ENCODE measurements around the gene FREM1.

Gene FREM1

GRCh38 chr9:14752871-14753270 is 157.4 kb downstream of the FREM1 start:
- DNase-seq: no peak

GRCh38 chr9:14752271-14752670 is 158.0 kb downstream of the FREM1 start:
- no peak for DNase-seq

GRCh38 chr9:14750821-14751220 is 159.4 kb downstream of the FREM1 start:
- DNase-seq: no peak

GRCh38 chr9:14749741-14750211 is 160.5 kb downstream of the FREM1 start:
- no peak for DNase-seq

- DNase-seq: no peak
These were observed 161.9 kb downstream of the FREM1 start for GRCh38 chr9:14748373-14748772.

- no peak for DNase-seq
These were observed 163.1 kb downstream of the FREM1 start for GRCh38 chr9:14747111-14747510.

GRCh38 chr9:14746626-14747025 is 163.6 kb downstream of the FREM1 start:
- DNase-seq: no peak

GRCh38 chr9:14744768-14745167 is 165.5 kb downstream of the FREM1 start:
- no peak for DNase-seq

GRCh38 chr9:14741369-14741768 is 168.9 kb downstream of the FREM1 start:
- DNase-seq: no peak

- DNase-seq: no peak
These were observed 177.1 kb downstream of the FREM1 start for GRCh38 chr9:14733133-14733532.

GRCh38 chr9:14731294-14731981 is 178.8 kb downstream of the FREM1 start:
- no peak for DNase-seq

- DNase-seq: no peak
These were observed 179.7 kb downstream of the FREM1 start for GRCh38 chr9:14730461-14730898.

- no peak for DNase-seq
These were observed 186.9 kb downstream of the FREM1 start for GRCh38 chr9:14723301-14723700.

GRCh38 chr9:14722391-14723035 is 187.7 kb downstream of the FREM1 start, which contains the start of gene CER1:
Gene CER1, minus strand, starts transcription at chr9:14722733. Its CDS starts 61 bp downstream, at chr9:14722672.
- no peak for DNase-seq

GRCh38 chr9:14719231-14719923 is 190.9 kb downstream of the FREM1 start:
- no peak for DNase-seq

- no peak for DNase-seq
These were observed 195.1 kb downstream of the FREM1 start for GRCh38 chr9:14715102-14715501.

- DNase-seq: no peak
These were observed 197.0 kb downstream of the FREM1 start for GRCh38 chr9:14713187-14713767.

GRCh38 chr9:14710804-14711203 is 199.4 kb downstream of the FREM1 start:
- DNase-seq: no peak

GRCh38 chr9:14706530-14707140 is 203.6 kb downstream of the FREM1 start:
- no peak for DNase-seq

GRCh38 chr9:14705079-14705478 is 205.1 kb downstream of the FREM1 start:
- no peak for DNase-seq

GRCh38 chr9:14704281-14704680 is 205.9 kb downstream of the FREM1 start:
- DNase-seq: no peak

- DNase-seq: no peak
These were observed 208.0 kb downstream of the FREM1 start for GRCh38 chr9:14702200-14702720.
